MCF 10A (cell line): ENCODE measurements around the gene PTGES3. TPM values are rescaled to one million over a fixed set of nuclear protein-coding genes. Genes with fewer than 3 reads are reported as not detected.
A peak's percentile ranks its signal among the peaks of the same experiment; 100 is the strongest.

Experiments used
- BruUV-seq: library from RNA; stranded (reverse); fragments of 400-500 nt; replicated peaks from 2 replicates; lab custom pipeline; 2021; lab: Mats Ljungman, UMichigan
- CTCF ChIA-PET: fragments of 300-600 bp; sonication (Branson Sonifier 250); formaldehyde crosslinking; extraction: SDS; loops from one replicate; lab custom pipeline; 2021; ENCODE audit warnings: antibody characterized with exemption, inconsistent platforms; lab: Yijun Ruan, JAX
- POLR2A ChIA-PET: fragments of 300-600, 350-650 bp; sonication (Branson Sonifier 250); formaldehyde crosslinking; extraction: SDS; loops from one replicate; lab custom pipeline; 2020; ENCODE audit warnings: antibody characterized with exemption, inconsistent platforms; lab: Yijun Ruan, JAX
- DNase-seq: peaks from one replicate; pipeline ENCODE4 v3.0.0-alpha.2; 2018; ENCODE audit not compliant: unreplicated experiment
- H3K27ac Mint-ChIP-seq: one replicate; pipeline ENCODE4 v1.8.0; 2022; ENCODE audit warnings: mild to moderate bottlenecking, low read depth, mixed read lengths; ENCODE audit not compliant: unreplicated experiment
- H3K27me3 Mint-ChIP-seq: one replicate; pipeline ENCODE4 v1.8.0; 2022; ENCODE audit warnings: mixed read lengths; ENCODE audit not compliant: insufficient read depth, unreplicated experiment
- H3K36me3 Mint-ChIP-seq: one replicate; pipeline ENCODE4 v1.8.0; 2022; ENCODE audit warnings: mild to moderate bottlenecking, moderate library complexity, mixed read lengths; ENCODE audit not compliant: insufficient read depth, unreplicated experiment
- H3K4me1 Mint-ChIP-seq: one replicate; pipeline ENCODE4 v1.8.0; 2022; ENCODE audit warnings: mixed read lengths; ENCODE audit not compliant: insufficient read depth, unreplicated experiment
- H3K4me3 Mint-ChIP-seq: one replicate; pipeline ENCODE4 v1.8.0; 2022; ENCODE audit warnings: mild to moderate bottlenecking, moderate library complexity, mixed read lengths; ENCODE audit not compliant: unreplicated experiment
- H3K9me3 Mint-ChIP-seq: one replicate; pipeline ENCODE4 v1.8.0; 2022; ENCODE audit warnings: mixed read lengths; ENCODE audit not compliant: unreplicated experiment
- CTCF ChIP-seq: fragments of 200-600 bp; IDR thresholded peaks from one replicate; pipeline ENCODE4 v1.8.0; 2022; ENCODE audit warnings: antibody characterized with exemption, mild to moderate bottlenecking; ENCODE audit not compliant: unreplicated experiment
- intact Hi-C: fragments of 100-400 bp; cut with micrococcal nuclease; formaldehyde crosslinking; loops from 2 replicates; pipeline ENCODE4 v1.14.1; 2022
- total RNA-seq: library from RNA; stranded (reverse); gene quantifications from 2 replicates; pipeline ENCODE4 v1.2.3, GENCODE V29; 2022

The PTGES3 gene
- total RNA-seq, 1 experiment from 2014 or later = 228 TPM

GRCh38 chr12:56632701-56633467 lies 55.2 kb downstream of the PTGES3 start:
- Mint-ChIP-seq H3K4me3 (peak overlapping the region; percentile 95), H3K27ac (peak overlapping the region; percentile 90), H3K9me3 (no peaks in the 10 kb centered on the region), H3K4me1 (peaks cover 56% of the 10 kb centered on the region), H3K27me3 (no peaks in the 10 kb centered on the region), H3K36me3 (peaks cover 17% of the 10 kb centered on the region)
- ChIA-PET CTCF (interaction anchor here (0.7 to 0.8 kb wide), 2 partner anchors 13 to 42 kb away, joined by 3 read pairs; partner anchors contain the start of gene ATP5F1B), POLR2A (interaction anchor here (1.0 to 9.3 kb wide), 7 partner anchors 7 to 118 kb away, joined by 3 to 181 read pairs (median 34); partner anchors contain the start of genes ATP5F1B, PTGES3 and RBMS2)
- TF ChIP-seq CTCF = no peak
- DNase-seq = no peak
- no TSS peak for BruUV-seq
- intact Hi-C loops = no loop called here

- intact Hi-C loops = no loop called here
- Mint-ChIP-seq H3K27me3 (no peaks in the 10 kb centered on the region), H3K36me3 (peaks cover 17% of the 10 kb centered on the region), H3K4me1 (peaks cover 50% of the 10 kb centered on the region), H3K9me3 (no peaks in the 10 kb centered on the region), H3K4me3 (peak overlapping the region; percentile 95), H3K27ac (peak overlapping the region; percentile 90)
- BruUV-seq = no TSS peak
- ChIA-PET CTCF (interaction anchor here (0.8 kb wide), 1 partner anchor 125 kb away, joined by 3 read pairs; no protein-coding TSS in a partner anchor), POLR2A (interaction anchor here (0.7 to 9.3 kb wide), 8 partner anchors 12 to 777 kb away, joined by 3 to 181 read pairs (median 49); partner anchors contain the start of genes ATP5F1B, PTGES3 and RBMS2)
- TF ChIP-seq CTCF = no peak
- peak; percentile 48 for DNase-seq
Measured at GRCh38 chr12:56631790-56632700, 56.0 kb downstream of the PTGES3 start.

GRCh38 chr12:56630180-56630632 lies 57.9 kb downstream of the PTGES3 start, which contains the start of gene BAZ2A:
Gene BAZ2A, minus strand, starts transcription at chr12:56630326. Its CDS starts 12,796 bp downstream, at chr12:56617530.
- no peaks in the 10 kb centered on the region for H3K27me3 Mint-ChIP-seq
- CTCF ChIA-PET = interaction anchor here (0.6 to 2.6 kb wide), 4 partner anchors 29 to 215 kb away, joined by 3 to 12 read pairs (median 7); no protein-coding TSS in a partner anchor
- H3K36me3 Mint-ChIP-seq = peaks cover 31% of the 10 kb centered on the region
- POLR2A ChIA-PET = interaction anchor here (0.9 to 9.3 kb wide), 9 partner anchors 14 to 161 kb away, joined by 3 to 181 read pairs (median 14); partner anchors contain the start of genes ATP5F1B, NACA, PTGES3 and RBMS2
- no peaks in the 10 kb centered on the region for H3K9me3 Mint-ChIP-seq
- peak; percentile 83 for DNase-seq
- peaks cover 38% of the 10 kb centered on the region for H3K4me1 Mint-ChIP-seq
- no TSS peak for BruUV-seq
- peak within 1 kb of the TSS; percentile 71 for H3K4me3 Mint-ChIP-seq
- intact Hi-C loops = no loop called here
- TF ChIP-seq CTCF = no peak
- peak within 1 kb of the TSS; percentile 11 for H3K27ac Mint-ChIP-seq
